HL-60 (cell line): Measurements from ENCODE around the gene PSMG3.

Source experiments
- DNase-seq, 2 experiments: peaks; one replicate each; pipeline ENCODE4 v3.0.0-alpha.2; 2010 to 2020; ENCODE audit warnings: low read depth in 1 of 2, low spot score in 1 of 2
- H3K27ac ChIP-seq: fragments of 250-450 bp; sonication (Bioruptor Pico); replicated peaks from 2 replicates; pipeline ENCODE4 v1.5.1; 2020; ENCODE audit warnings: mild to moderate bottlenecking, moderate library complexity
- H3K27me3 ChIP-seq: fragments of 250-450 bp; sonication (Bioruptor Pico); 2 replicates; pipeline ENCODE4 v1.5.1; 2021; ENCODE audit warnings: mild to moderate bottlenecking, moderate library complexity; ENCODE audit not compliant: insufficient read depth, poor library complexity, severe bottlenecking
- H3K4me3 ChIP-seq: replicated peaks from 2 replicates; pipeline ENCODE4 v1.5.1; 2011; ENCODE audit warnings: mild to moderate bottlenecking, control low read depth, low read length; ENCODE audit not compliant: insufficient read depth
- CTCF ChIP-seq: IDR thresholded peaks from one replicate; pipeline ENCODE4 v1.5.1; 2011; ENCODE audit warnings: low read length, control low read depth, inconsistent platforms; ENCODE audit not compliant: insufficient read depth
- GABPA ChIP-seq: IDR thresholded peaks from 2 replicates; pipeline ENCODE4 v1.6.1; 2012; ENCODE audit warnings: low read depth
- POLR2AphosphoS5 ChIP-seq: IDR thresholded peaks from 2 replicates; pipeline ENCODE4 v1.6.1; 2012; ENCODE audit warnings: low read depth
- SPI1 ChIP-seq: IDR thresholded peaks from 2 replicates; pipeline ENCODE4 v1.6.1; 2012; ENCODE audit warnings: low read depth, mild to moderate bottlenecking, borderline replicate concordance
- TF ChIP-seq, protein P1 (sequence below): IDR thresholded peaks from 2 replicates; pipeline ENCODE4 v1.6.1; 2012; ENCODE audit warnings: low read depth; ENCODE audit not compliant: insufficient replicate concordance

Gene PSMG3

DNA sequence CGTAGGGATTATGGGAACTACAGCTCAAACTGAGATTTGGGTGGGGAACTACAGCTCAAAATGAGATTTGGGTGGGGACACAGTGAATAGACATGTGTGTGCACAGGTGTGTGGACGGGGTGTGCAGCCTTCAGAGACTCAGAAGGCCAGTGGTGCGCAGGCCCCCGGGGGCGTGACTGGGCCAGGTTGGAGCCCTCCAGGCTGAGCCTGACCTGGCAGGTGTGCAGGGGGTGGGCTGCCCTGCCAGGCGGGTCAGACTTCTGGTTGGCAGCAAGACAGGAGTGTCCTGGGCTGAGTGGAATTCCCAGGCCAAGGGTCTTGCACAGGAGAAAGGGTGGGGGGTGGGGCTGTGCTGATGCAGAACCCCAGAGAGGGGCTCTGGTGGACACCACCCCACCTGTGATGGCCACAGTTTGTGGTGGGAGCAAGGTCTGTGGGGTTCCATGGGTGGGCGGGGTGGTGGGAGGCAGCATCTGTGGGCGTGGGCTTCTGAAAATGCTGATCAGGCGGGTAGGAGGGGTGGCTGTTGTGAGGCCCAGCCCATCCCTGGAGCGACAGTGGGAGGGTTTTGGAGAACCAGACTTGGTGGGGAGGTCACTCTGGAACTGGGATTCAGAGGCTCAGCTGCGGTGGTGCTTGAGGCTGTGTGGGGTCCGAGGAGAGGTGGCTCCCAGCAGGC lies 29.3 kb upstream of the PSMG3 start:
- Histone ChIP-seq H3K4me3 (no peak overlapping the region), H3K27me3 (no peaks in the 10 kb centered on the region), H3K27ac (no peak overlapping the region)
- TF ChIP-seq CTCF (no peak), GABPA (no peak), POLR2AphosphoS5 (no peak), SPI1 (no peak)
- TF ChIP-seq, protein P1, sequence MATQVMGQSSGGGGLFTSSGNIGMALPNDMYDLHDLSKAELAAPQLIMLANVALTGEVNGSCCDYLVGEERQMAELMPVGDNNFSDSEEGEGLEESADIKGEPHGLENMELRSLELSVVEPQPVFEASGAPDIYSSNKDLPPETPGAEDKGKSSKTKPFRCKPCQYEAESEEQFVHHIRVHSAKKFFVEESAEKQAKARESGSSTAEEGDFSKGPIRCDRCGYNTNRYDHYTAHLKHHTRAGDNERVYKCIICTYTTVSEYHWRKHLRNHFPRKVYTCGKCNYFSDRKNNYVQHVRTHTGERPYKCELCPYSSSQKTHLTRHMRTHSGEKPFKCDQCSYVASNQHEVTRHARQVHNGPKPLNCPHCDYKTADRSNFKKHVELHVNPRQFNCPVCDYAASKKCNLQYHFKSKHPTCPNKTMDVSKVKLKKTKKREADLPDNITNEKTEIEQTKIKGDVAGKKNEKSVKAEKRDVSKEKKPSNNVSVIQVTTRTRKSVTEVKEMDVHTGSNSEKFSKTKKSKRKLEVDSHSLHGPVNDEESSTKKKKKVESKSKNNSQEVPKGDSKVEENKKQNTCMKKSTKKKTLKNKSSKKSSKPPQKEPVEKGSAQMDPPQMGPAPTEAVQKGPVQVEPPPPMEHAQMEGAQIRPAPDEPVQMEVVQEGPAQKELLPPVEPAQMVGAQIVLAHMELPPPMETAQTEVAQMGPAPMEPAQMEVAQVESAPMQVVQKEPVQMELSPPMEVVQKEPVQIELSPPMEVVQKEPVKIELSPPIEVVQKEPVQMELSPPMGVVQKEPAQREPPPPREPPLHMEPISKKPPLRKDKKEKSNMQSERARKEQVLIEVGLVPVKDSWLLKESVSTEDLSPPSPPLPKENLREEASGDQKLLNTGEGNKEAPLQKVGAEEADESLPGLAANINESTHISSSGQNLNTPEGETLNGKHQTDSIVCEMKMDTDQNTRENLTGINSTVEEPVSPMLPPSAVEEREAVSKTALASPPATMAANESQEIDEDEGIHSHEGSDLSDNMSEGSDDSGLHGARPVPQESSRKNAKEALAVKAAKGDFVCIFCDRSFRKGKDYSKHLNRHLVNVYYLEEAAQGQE: no peak
- no peak for DNase-seq

DNA sequence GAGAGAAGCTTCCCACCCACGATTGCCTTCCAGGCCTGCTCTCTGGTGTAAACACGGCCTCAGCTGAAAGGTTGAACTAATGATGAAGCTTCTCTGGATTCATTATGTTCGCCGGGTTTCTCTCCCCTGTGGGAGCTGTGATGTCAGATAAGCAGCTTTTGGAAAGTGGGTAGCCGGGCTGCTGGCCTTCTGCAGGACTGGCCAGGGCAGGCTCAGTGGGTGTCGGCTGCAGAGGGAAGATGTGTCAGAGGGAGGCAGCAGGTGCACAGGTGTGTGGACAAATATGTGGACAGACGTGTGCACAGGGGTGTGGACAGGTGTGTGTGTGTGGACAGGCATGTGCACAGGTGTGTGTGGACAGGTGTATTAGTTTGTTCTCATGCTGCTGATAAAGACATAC lies 28.5 kb upstream of the PSMG3 start:
- no peak overlapping the region for H3K4me3 ChIP-seq
- H3K27ac ChIP-seq: no peak overlapping the region
- DNase-seq: no peak
- H3K27me3 ChIP-seq: no peaks in the 10 kb centered on the region
- TF ChIP-seq POLR2AphosphoS5 (no peak), CTCF (no peak), SPI1 (no peak), GABPA (no peak)
- TF ChIP-seq, protein P1: no peak

DNA sequence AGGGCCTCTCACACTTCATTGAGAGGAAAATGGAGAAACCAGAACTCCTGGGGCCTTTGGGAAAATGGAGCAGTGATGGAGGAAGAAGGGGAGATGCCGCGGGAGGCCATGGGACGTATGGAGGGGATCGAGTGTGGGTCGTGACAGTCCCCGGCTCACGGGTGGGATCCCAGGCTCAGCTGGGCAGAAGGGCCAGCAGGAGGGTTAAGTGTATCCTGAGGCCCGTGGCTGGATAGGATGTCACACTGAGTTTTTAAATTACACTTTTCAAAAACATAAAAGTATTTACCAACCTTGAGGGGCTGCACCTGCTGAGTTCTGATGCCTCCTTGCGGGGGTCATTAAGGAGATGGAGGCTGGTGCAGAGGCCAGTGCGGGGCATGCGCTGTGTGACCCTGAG lies 28.0 kb upstream of the PSMG3 start:
- H3K4me3 ChIP-seq: no peak overlapping the region
- no peak for TF ChIP-seq CTCF
- TF ChIP-seq, protein P1: no peak
- TF ChIP-seq GABPA: no peak
- no peak for TF ChIP-seq POLR2AphosphoS5
- no peak for TF ChIP-seq SPI1
- no peak overlapping the region for H3K27ac ChIP-seq
- peaks cover 4% of the 10 kb centered on the region for H3K27me3 ChIP-seq
- no peak for DNase-seq
